ENCODE results near the gene EPRS1. TPM values are rescaled to one million over a fixed set of nuclear protein-coding genes. Genes with fewer than 3 reads are reported as not detected.

Gene EPRS1
- total RNA-seq, 6 experiments from 2014 or later: 30.2 to 45.1 (median 36.8) TPM

DNA sequence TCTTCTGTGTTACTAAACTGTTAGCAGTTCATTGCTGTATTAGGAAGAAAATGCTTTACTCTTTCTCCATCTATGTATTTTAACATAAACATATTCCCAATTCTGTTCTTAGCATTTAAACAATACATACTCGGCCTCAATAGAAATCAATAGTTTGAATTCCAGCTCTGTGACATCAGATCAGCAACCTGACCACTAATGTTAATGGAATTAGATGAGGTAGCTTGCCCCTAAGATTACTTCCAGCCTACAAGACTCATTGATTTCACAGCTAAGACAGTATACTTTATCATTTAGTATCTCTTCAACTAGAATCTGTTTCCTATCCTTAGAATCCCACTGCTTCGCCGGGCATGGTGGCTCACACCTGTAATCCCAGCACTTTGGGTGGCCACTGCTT, 38.9 kb downstream of the EPRS1 start:
- no peaks in the 10 kb centered on the region for H3K9me3 ChIP-seq
- TF ChIP-seq POLR2A (IDR thresholded peaks at IDR 0.05): no peak
- TF ChIP-seq, protein P1, sequence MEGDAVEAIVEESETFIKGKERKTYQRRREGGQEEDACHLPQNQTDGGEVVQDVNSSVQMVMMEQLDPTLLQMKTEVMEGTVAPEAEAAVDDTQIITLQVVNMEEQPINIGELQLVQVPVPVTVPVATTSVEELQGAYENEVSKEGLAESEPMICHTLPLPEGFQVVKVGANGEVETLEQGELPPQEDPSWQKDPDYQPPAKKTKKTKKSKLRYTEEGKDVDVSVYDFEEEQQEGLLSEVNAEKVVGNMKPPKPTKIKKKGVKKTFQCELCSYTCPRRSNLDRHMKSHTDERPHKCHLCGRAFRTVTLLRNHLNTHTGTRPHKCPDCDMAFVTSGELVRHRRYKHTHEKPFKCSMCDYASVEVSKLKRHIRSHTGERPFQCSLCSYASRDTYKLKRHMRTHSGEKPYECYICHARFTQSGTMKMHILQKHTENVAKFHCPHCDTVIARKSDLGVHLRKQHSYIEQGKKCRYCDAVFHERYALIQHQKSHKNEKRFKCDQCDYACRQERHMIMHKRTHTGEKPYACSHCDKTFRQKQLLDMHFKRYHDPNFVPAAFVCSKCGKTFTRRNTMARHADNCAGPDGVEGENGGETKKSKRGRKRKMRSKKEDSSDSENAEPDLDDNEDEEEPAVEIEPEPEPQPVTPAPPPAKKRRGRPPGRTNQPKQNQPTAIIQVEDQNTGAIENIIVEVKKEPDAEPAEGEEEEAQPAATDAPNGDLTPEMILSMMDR (IDR thresholded peaks at IDR 0.05): no peak
- H3K4me1 ChIP-seq: peaks cover 0 to 16% (median 0%) of the 10 kb centered on the region in 4 donors
- H3K27me3 ChIP-seq: no peaks in the 10 kb centered on the region
- 72% methylated on average over 3 of the region's 3 CpGs for WGBS (ENCODE audit: insufficient coverage, low coverage, low lambda C conversion rate, missing lambda C conversion rate)
- no peak overlapping the region for H3K4me3 ChIP-seq
- H3K36me3 ChIP-seq: peaks cover 0 to 35% (median 9%) of the 10 kb centered on the region in 4 donors
- no peak overlapping the region for H3K27ac ChIP-seq
- intact Hi-C loops (cut with DNase I): no loop called here
- peak in 2 of 4 donors; percentile 18 to 76 for ATAC-seq
- no peak for DNase-seq

DNA sequence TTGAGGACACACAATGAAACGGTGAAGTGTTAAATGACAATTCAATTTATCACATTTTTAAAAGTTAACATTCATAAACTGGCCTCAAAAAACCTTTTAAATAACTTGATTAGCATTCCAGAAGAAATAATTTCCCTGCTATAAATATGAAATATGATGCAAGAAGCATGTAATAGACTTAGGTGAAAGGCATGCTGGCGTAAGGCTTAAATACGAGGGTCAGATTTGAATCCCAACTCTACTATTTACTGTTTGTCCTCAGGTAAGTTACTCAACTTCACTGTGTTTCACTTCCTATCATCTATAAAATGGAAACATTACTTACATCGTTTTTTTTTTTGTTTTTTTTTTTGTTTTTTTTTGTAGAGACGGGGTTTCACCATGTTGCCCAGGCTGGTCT, 40.8 kb downstream of the EPRS1 start:
- no peak overlapping the region for H3K4me3 ChIP-seq
- H3K36me3 ChIP-seq: peaks cover 0 to 45% (median 14%) of the 10 kb centered on the region in 4 donors
- DNase-seq (no peak), ATAC-seq (no peak)
- no peaks in the 10 kb centered on the region for H3K27me3 ChIP-seq
- WGBS (ENCODE audit: insufficient coverage, low coverage, low lambda C conversion rate, missing lambda C conversion rate): 85% methylated on average over 5 of the region's 5 CpGs
- no peaks in the 10 kb centered on the region for H3K9me3 ChIP-seq
- H3K4me1 ChIP-seq: peaks cover 0 to 16% (median 0%) of the 10 kb centered on the region in 4 donors
- intact Hi-C loops (cut with DNase I): no loop called here
- no peak for TF ChIP-seq POLR2A (IDR thresholded peaks at IDR 0.05)
- TF ChIP-seq, protein P1 (IDR thresholded peaks at IDR 0.05): no peak
- no peak overlapping the region for H3K27ac ChIP-seq

DNA sequence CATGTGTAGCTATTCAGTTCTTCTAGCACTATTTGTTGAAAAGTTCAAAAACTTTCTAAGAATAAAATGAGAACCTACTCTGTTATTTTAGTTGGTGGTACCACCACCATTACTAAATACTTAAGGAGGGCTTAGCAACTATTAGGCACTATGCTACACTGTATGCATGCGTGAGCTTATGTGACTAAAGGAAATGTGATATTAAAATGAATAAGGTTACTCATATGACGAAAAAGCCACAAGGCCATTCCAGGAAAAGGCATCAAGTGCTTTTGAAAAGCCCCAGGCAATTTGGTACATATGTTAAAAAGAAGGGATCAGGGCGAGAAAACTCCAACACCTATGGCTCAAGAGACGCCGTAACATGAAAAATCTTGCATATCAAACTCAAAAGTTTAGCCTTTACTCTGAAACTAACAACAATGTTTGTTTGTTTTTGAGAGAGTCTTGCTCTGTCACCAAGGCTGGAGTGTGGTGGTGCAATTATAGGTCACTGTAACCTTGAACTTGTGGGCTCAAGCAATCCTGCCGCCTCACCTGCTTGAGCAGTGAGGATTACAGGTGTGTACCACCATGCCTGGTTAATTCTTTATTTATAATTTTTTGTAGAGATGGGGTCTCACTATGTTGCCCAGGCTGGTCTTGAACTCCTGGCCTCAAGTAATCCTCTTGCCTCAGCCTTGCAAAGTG, 42.5 kb downstream of the EPRS1 start:
- no peak for TF ChIP-seq POLR2A (IDR thresholded peaks at IDR 0.05)
- TF ChIP-seq, protein P1 (IDR thresholded peaks at IDR 0.05): no peak
- peaks cover 0 to 16% (median 0%) of the 10 kb centered on the region in 4 donors for H3K4me1 ChIP-seq
- DNase-seq: no peak
- no peaks in the 10 kb centered on the region for H3K27me3 ChIP-seq
- H3K4me3 ChIP-seq: no peak overlapping the region
- intact Hi-C loops (cut with DNase I): no loop called here
- WGBS (ENCODE audit: insufficient coverage, low coverage, low lambda C conversion rate, missing lambda C conversion rate): 72% methylated on average over 4 of the region's 6 CpGs
- no peak overlapping the region for H3K27ac ChIP-seq
- H3K36me3 ChIP-seq: peaks cover 0 to 46% (median 15%) of the 10 kb centered on the region in 4 donors
- H3K9me3 ChIP-seq: no peaks in the 10 kb centered on the region
- peak in 2 of 4 donors; percentile 59 to 68 for ATAC-seq

DNA sequence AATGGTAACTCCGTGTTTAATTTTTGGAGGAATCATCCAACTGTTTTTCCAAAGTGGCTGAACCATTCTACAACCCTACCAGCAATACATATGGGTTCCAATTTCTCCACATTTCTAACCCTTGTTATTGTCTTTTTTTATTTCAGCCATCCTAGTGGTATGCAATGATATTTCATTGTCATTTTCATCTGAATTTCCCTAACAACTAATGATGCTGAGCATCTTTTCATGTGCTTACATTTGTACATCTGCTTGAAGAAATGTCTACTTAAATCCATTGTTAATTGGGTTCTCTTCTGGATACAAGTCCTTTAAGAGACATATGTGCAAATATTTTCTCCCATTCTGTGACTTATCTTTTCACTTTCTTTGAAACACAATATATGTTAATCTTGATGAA, 43.3 kb downstream of the EPRS1 start:
- no peak for DNase-seq
- Histone ChIP-seq H3K4me1 (peaks cover 0 to 16% (median 0%) of the 10 kb centered on the region in 4 donors), H3K36me3 (peaks cover 0 to 46% (median 15%) of the 10 kb centered on the region in 4 donors), H3K9me3 (no peaks in the 10 kb centered on the region), H3K27me3 (no peaks in the 10 kb centered on the region), H3K27ac (no peak overlapping the region), H3K4me3 (no peak overlapping the region)
- 91% methylated on average over 1 of the region's 1 CpG for WGBS (ENCODE audit: insufficient coverage, low coverage, low lambda C conversion rate, missing lambda C conversion rate)
- intact Hi-C loops (cut with DNase I): no loop called here
- no peak for ATAC-seq
- TF ChIP-seq, protein P1 (IDR thresholded peaks at IDR 0.05): no peak
- no peak for TF ChIP-seq POLR2A (IDR thresholded peaks at IDR 0.05)

Measured in right lobe of liver (tissue), 6 donors.